HepG2 (cell line): Measurements from ENCODE around the gene PEX14. TPM values are rescaled to one million over a fixed set of nuclear protein-coding genes. Genes with fewer than 3 reads are reported as not detected.

Experiments
- CERS6 ChIP-seq: sonication (generic); formaldehyde crosslinking; IDR thresholded peaks from 2 replicates; pipeline ENCODE4 v1.5.0; 2020; ENCODE audit warnings: missing genetic modification reagents
- CSRNP1 ChIP-seq: sonication (generic); formaldehyde crosslinking; IDR thresholded peaks from 2 replicates; pipeline ENCODE4 v1.8.1; 2023; ENCODE audit warnings: mild to moderate bottlenecking, missing genetic modification reagents
- FOXA1 ChIP-seq, 2 experiments: fragments of 450-650 bp in 1 of 2; sonication (generic) in 1 of 2; formaldehyde crosslinking in 1 of 2; IDR thresholded peaks; 2 replicates each; pipeline versions ENCODE4 v1.4.0 to v1.6.1; 2016 to 2020; ENCODE audit warnings: missing genetic modification reagents in 1 of 2
- HOXA3 ChIP-seq: sonication (generic); formaldehyde crosslinking; IDR thresholded peaks from 2 replicates; pipeline ENCODE4 v1.5.0; 2020; ENCODE audit warnings: missing genetic modification reagents
- RELA ChIP-seq: sonication (generic); formaldehyde crosslinking; IDR thresholded peaks from 2 replicates; pipeline ENCODE4 v1.4.0; 2020; ENCODE audit warnings: missing genetic modification reagents
- TFDP1 ChIP-seq: IDR thresholded peaks from 2 replicates; pipeline ENCODE4 v1.6.1; 2016; ENCODE audit warnings: missing compliant biosample characterization, missing genetic modification reagents, borderline replicate concordance
- ZBTB43 ChIP-seq: sonication (generic); formaldehyde crosslinking; conservative IDR thresholded peaks from 2 replicates; pipeline ENCODE4 v1.4.0; 2020; ENCODE audit warnings: missing genetic modification reagents
- ZEB1 ChIP-seq: IDR thresholded peaks from 2 replicates; pipeline ENCODE4 v1.6.1; 2012; ENCODE audit warnings: mild to moderate bottlenecking, low read depth, inconsistent platforms; ENCODE audit not compliant: insufficient replicate concordance
- ZFY ChIP-seq: sonication (generic); formaldehyde crosslinking; IDR thresholded peaks from 2 replicates; pipeline ENCODE4 v1.4.0; 2020; ENCODE audit warnings: missing genetic modification reagents
- ZNF281 ChIP-seq: sonication (generic); formaldehyde crosslinking; IDR thresholded peaks from 2 replicates; pipeline ENCODE4 v1.4.0; 2020; ENCODE audit warnings: missing genetic modification reagents, borderline replicate concordance
- ZNF296 ChIP-seq: sonication (generic); formaldehyde crosslinking; conservative IDR thresholded peaks from 2 replicates; pipeline ENCODE4 v1.5.0; 2020; ENCODE audit warnings: mild to moderate bottlenecking, missing genetic modification reagents
- ZNF350 ChIP-seq: sonication (generic); formaldehyde crosslinking; IDR thresholded peaks from 2 replicates; pipeline ENCODE4 v1.4.0; 2020; ENCODE audit warnings: mild to moderate bottlenecking, low read depth, missing genetic modification reagents, borderline replicate concordance
- polyA plus RNA-seq, 8 experiments: library from polyadenylated mRNA; depleted of rRNA in 3 of 8; stranded (reverse) in 7 of 8; unstranded in 1 of 8; fragments of >200 nt; fragmentation: Illumina TruSeq in 4 of 8; extraction: Trizol in 4 of 8; gene quantifications; 2 replicates each; pipeline versions ENCODE4 v1.2.1 to v1.2.3, GENCODE V29; 2011 to 2016; ENCODE audit warnings: low read depth in 4 of 8, missing spikeins in 1 of 8, mixed read lengths in 1 of 8; ENCODE audit not compliant: insufficient read depth in 1 of 8
- total RNA-seq, 5 experiments: library from RNA; depleted of rRNA; stranded (reverse); fragments of >200 nt; fragmentation: Illumina TruSeq; extraction: Trizol; gene quantifications; 2 replicates each; pipeline ENCODE4 v1.2.3, GENCODE V29; 2016; ENCODE audit warnings: low read depth in 1 of 5

Gene PEX14
- total and polyA plus RNA-seq, 2 of the 13 experiments (the other 11 are each of a cell fraction or from before 2014, with no cell fraction given): 6.5 to 9.9 TPM

GRCh38 chr1:10667861-10668761 lies 193.4 kb downstream of the PEX14 start (continued):
- TF ChIP-seq ZBTB43 (CRISPR knock-in tag) (no peak), ZFY (peak; percentile 61), ZNF350 (peak; percentile 33; the same call in 1 of the 2 replicates), CERS6 (CRISPR knock-in tag) (no peak), ZEB1 (no peak), HOXA3 (CRISPR knock-in tag) (peak; percentile 27; the same call in 1 of the 2 replicates), FOXA1 (IDR thresholded peaks at IDR 0.05) (no peak), FOXA1 (CRISPR knock-in tag; IDR thresholded peaks at IDR 0.05) (peak; percentile 90), RELA (0 out of 2 replicates have a peak, but pooled peaks have one; percentile 49), CSRNP1 (CRISPR knock-in tag) (peak; percentile 50; the same call in 1 of the 2 replicates), ZNF296 (CRISPR knock-in tag) (0 out of 2 replicates have a peak, but pooled peaks have one; percentile 36), TFDP1 (CRISPR knock-in tag) (peak; percentile 89; the same call in 1 of the 2 replicates), ZNF281 (CRISPR knock-in tag) (no peak)
